GM20000 (cell line): ENCODE measurements around the gene MAP1S.
A peak's percentile ranks its signal among the peaks of the same experiment; 100 is the strongest.

Experiments used
- DNase-seq: peaks from one replicate; pipeline ENCODE4 v3.0.0; 2012; ENCODE audit warnings: low spot score
- CTCF ChIP-seq: IDR thresholded peaks from 2 replicates; pipeline ENCODE4 v1.5.1; 2012; ENCODE audit warnings: mild to moderate bottlenecking, control low read depth; ENCODE audit errors: extremely low read depth, missing control alignments

The MAP1S gene

GRCh38 chr19:17718947-17719711 is at the start of gene MAP1S:
TSS of gene MAP1S (plus strand) at chr19:17719480. CDS start at chr19:17719503, 23 bp downstream.
- peak; percentile 96 for DNase-seq
- TF ChIP-seq CTCF: no peak

GRCh38 chr19:17671906-17672305 is 47.4 kb upstream of the MAP1S start:
- TF ChIP-seq CTCF: no peak
- DNase-seq: no peak

GRCh38 chr19:17673937-17674799 is 45.1 kb upstream of the MAP1S start:
- DNase-seq: no peak
- TF ChIP-seq CTCF: no peak

- TF ChIP-seq CTCF: no peak
- no peak for DNase-seq
These were observed 43.0 kb upstream of the MAP1S start for GRCh38 chr19:17676295-17676694.

- no peak for DNase-seq
These were observed 42.3 kb upstream of the MAP1S start for GRCh38 chr19:17677002-17677401.

GRCh38 chr19:17678836-17679235 is 40.4 kb upstream of the MAP1S start:
- no peak for DNase-seq
- no peak for TF ChIP-seq CTCF

More at GRCh38 chr19:17677002-17677401, 42.3 kb upstream of the MAP1S start:
- TF ChIP-seq CTCF: peak; percentile 16
